Naive B cell (primary cell): Measurements from ENCODE around the gene THRB. TPM values are rescaled to one million over a fixed set of nuclear protein-coding genes. Genes with fewer than 3 reads are reported as not detected.
"Not testable (repeated sequence)": the region's sequence is repeated elsewhere in the genome, so short reads cannot be mapped to it uniquely, and the experiment has no call there.

Experiments
- ATAC-seq, 2 donors: fragments of 150-1000 bp; cut with Tn5 transposase; 2 replicates each; pipeline ENCODE4 v1.10.0; 2021; ENCODE audit warnings: low read depth in 2 of 2, mild to moderate bottlenecking in 2 of 2, moderate library complexity in 2 of 2
- DNase-seq: peaks from one replicate; pipeline ENCODE4 v3.0.0; 2022
- H3K27ac Mint-ChIP-seq, 6 donors: one replicate each; pipeline ENCODE4 v1.8.0; 2020 to 2022; ENCODE audit warnings: mild to moderate bottlenecking in 6 of 6, mixed read lengths in 6 of 6, moderate library complexity in 5 of 6, inconsistent platforms in 2 of 6
- H3K27me3 Mint-ChIP-seq, 3 donors: one replicate each; pipeline ENCODE4 v1.8.0; 2021 to 2022; ENCODE audit warnings: mixed read lengths in 3 of 3, mild to moderate bottlenecking in 1 of 3
- H3K36me3 Mint-ChIP-seq, 2 donors: one replicate each; pipeline ENCODE4 v1.8.0; 2020 to 2022; ENCODE audit warnings: mixed read lengths in 2 of 2, inconsistent platforms in 1 of 2, mild to moderate bottlenecking in 1 of 2
- H3K4me1 Mint-ChIP-seq, 3 donors: one replicate each; pipeline ENCODE4 v1.8.0; 2020 to 2022; ENCODE audit warnings: mixed read lengths in 3 of 3, inconsistent platforms in 1 of 3, mild to moderate bottlenecking in 1 of 3, moderate library complexity in 1 of 3
- H3K4me3 Mint-ChIP-seq, 8 donors: one replicate each; pipeline ENCODE4 v1.8.0; 2020 to 2022; ENCODE audit warnings: mild to moderate bottlenecking in 8 of 8, mixed read lengths in 8 of 8, moderate library complexity in 8 of 8, inconsistent platforms in 2 of 8
- H3K9me3 Mint-ChIP-seq, 7 donors: one replicate each; pipeline ENCODE4 v1.8.0; 2020 to 2022; ENCODE audit warnings: mixed read lengths in 7 of 7, mild to moderate bottlenecking in 5 of 7, inconsistent platforms in 2 of 7, moderate library complexity in 1 of 7
- polyA plus RNA-seq, 6 donors: library from polyadenylated mRNA; unstranded; fragments of 300-500 nt; fragmentation: Illumina TruSeq; gene quantifications; one replicate each; pipeline ENCODE4 v1.2.3, GENCODE V29; 2021; ENCODE audit warnings: low read depth in 6 of 6

THRB gene
- polyA plus RNA-seq, 6 donors from 2014 or later: 0.38 to 5.1 (median 1.8) TPM

DNA sequence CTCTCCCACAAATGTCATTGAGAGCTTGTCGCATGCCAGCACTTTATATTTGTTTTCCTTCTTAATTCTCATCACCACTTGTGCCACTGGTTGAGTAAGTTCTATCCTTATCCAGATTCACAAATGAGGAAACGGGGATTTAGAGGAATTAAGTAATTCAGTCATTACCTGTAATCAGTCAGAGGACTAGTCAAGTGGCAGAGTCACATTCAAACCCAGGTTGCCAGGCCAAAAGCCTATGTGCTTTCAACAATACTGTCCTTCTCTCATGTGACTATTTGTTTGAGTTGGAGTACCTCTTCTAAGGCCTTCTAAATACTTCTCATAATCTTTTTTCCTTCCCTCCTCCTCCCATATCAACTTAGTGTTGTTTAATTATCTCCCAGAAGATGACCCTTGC is 76.9 kb downstream of the THRB start:
- Mint-ChIP-seq H3K4me3 (no peak overlapping the region), H3K27ac (no peak overlapping the region), H3K36me3 (no peaks in the 10 kb centered on the region), H3K4me1 (no peaks in the 10 kb centered on the region), H3K9me3 (peaks cover 0 to 6% (median 2%) of the 10 kb centered on the region in 7 donors), H3K27me3 (no peaks in the 10 kb centered on the region)
- no peak for DNase-seq
- no peak for ATAC-seq

DNA sequence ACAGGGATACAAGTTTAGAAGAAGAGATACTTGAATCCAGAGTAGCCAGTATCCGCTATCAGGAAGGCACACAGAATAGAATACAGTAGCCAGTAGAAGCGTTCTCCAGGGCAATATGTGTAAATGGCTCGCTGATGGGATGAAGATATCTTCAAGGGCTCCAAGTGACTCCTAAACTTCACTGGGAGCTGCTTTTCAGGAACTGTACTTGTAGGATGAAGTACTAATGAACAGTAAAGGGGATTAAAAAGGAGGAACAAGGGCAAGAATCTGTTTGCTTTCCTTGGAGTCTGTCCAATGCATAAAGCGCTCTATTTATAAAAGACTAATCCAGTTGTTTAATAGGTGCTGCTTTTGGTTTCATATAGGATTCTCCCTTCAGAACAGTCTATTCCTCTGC is 78.4 kb downstream of the THRB start:
- H3K27ac Mint-ChIP-seq: no peak overlapping the region
- no peak for DNase-seq
- peaks cover 0 to 6% (median 2%) of the 10 kb centered on the region in 7 donors for H3K9me3 Mint-ChIP-seq
- H3K4me3 Mint-ChIP-seq: no peak overlapping the region
- no peak for ATAC-seq
- no peaks in the 10 kb centered on the region for H3K27me3 Mint-ChIP-seq
- H3K36me3 Mint-ChIP-seq: no peaks in the 10 kb centered on the region
- no peaks in the 10 kb centered on the region for H3K4me1 Mint-ChIP-seq

DNA sequence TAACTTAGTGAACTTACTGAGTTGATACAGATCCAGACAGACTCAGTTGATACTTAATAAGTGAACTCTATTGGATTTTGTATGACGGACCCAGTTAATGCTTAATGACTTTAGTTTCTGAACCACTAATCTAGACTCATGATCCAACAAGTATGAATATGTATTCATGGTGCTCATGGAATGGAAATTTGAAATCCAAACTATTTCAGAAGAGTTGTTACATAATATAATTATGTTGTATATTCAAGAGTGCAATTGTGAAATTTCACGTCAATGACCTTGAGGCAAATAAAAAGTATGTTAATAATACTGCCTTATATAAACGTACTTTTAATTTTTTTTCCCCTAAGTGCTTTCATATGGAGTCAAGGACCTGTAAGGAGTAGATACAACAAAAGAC is 78.8 kb downstream of the THRB start:
- no peaks in the 10 kb centered on the region for H3K27me3 Mint-ChIP-seq
- peaks cover 0 to 4% (median 2%) of the 10 kb centered on the region in 7 donors for H3K9me3 Mint-ChIP-seq
- ATAC-seq (no peak), DNase-seq (no peak)
- H3K4me1 Mint-ChIP-seq: no peaks in the 10 kb centered on the region
- H3K4me3 Mint-ChIP-seq: no peak overlapping the region
- H3K27ac Mint-ChIP-seq: no peak overlapping the region
- no peaks in the 10 kb centered on the region for H3K36me3 Mint-ChIP-seq

DNA sequence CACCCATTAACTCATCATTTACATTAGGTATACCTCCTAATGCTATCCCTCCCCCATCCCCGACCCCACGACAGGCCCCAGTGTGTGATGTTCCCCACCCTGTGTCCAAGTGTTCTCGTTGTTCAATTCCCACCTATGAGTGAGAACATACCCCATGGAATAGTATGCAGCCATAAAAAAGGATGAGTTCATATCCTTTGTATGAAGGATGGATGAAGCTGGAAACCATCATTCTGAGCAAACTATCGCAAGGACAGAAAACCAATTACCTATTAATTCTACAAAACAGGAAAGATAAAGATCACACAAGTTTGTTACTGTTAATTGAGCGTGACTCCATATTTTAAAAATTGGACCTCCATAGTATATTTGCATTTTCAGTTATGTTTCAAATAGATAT is 81.0 kb downstream of the THRB start:
- not testable (repeated sequence) for ATAC-seq, H3K9me3 Mint-ChIP-seq, H3K4me1 Mint-ChIP-seq, DNase-seq, H3K27ac Mint-ChIP-seq, H3K36me3 Mint-ChIP-seq, H3K27me3 Mint-ChIP-seq, H3K4me3 Mint-ChIP-seq

DNA sequence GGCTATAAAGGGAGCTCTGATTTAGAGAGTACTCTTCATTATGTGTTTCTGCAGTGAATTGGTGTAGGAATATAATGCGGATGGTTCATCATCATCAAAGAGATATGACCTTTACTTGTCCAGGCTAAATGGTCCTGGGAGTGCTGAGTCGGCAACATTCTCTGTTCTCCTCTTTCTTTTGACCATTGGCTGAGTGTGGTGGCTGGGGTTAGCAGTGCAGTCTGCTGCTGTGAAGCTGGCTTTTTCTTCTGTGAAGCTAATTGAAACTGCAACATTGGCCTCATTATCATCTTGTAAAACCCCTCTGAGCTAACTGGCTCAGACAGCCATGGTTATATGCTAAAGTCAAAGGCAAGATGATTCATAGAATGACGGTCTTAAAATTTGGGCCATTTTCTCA is 83.8 kb downstream of the THRB start:
- Mint-ChIP-seq H3K27me3 (no peaks in the 10 kb centered on the region), H3K27ac (no peak overlapping the region), H3K4me1 (no peaks in the 10 kb centered on the region), H3K36me3 (no peaks in the 10 kb centered on the region), H3K9me3 (peaks cover 0 to 3% (median 2%) of the 10 kb centered on the region in 7 donors), H3K4me3 (no peak overlapping the region)
- DNase-seq (no peak), ATAC-seq (no peak)

DNA sequence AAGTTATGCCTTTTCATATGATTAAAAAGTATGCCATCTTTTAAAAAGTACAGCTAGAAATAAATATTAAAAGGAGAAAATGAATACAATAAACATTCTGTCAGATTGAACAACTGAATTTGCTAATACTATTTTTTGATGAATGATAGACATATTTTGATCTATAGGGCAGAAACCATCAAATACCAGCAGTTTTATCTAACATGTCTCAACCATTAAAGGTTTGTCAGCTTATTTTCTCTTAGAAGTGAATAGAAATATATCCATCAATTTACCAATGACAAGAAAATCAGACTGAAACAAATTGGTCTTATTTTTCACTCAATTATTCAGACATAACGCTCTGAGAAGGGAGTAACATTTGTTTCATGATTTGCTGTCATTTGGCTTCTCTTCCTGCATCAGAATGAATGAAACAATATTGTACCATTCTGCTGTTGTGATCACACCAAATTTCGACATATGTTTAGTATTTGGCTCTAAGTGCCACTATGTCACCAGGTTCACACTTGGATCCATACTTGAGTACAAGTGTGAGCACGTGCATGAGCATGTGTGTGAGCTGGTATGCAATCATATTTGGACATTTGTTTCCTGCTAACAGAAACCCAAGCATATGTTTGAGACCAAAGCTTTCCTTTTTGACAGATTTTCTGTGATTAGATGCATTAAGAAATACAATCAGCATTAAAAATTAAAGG is 86.5 kb downstream of the THRB start:
- Mint-ChIP-seq H3K4me3 (no peak overlapping the region), H3K27ac (no peak overlapping the region), H3K36me3 (no peaks in the 10 kb centered on the region), H3K27me3 (no peaks in the 10 kb centered on the region), H3K9me3 (peaks cover 0 to 4% (median 0%) of the 10 kb centered on the region in 7 donors), H3K4me1 (no peaks in the 10 kb centered on the region)
- DNase-seq (no peak), ATAC-seq (no peak)

DNA sequence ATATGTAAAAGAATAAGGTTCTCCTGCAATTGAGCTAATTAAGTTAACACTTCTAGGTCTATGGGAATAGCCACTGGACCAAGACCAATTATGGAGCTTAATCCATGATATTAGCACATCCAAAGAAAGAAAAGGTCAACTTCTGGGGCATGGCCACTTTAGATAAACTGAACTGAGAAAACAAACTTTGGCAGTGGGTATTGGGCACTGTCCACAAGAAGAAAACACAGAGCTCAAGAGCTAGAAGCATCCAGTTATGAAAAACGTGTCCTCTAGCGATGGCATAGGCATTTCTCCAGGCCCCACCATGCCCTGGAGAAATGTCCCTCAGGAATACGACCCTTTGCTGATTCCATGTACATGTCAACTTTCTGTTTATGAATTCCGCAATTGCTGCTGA is 87.8 kb downstream of the THRB start:
- H3K9me3 Mint-ChIP-seq: peaks cover 0 to 4% (median 0%) of the 10 kb centered on the region in 7 donors
- H3K27me3 Mint-ChIP-seq: no peaks in the 10 kb centered on the region
- DNase-seq: no peak
- no peak overlapping the region for H3K4me3 Mint-ChIP-seq
- ATAC-seq: no peak
- H3K27ac Mint-ChIP-seq: no peak overlapping the region
- no peaks in the 10 kb centered on the region for H3K36me3 Mint-ChIP-seq
- peaks cover under 1 to 2% (median under 1%) of the 10 kb centered on the region in 3 donors for H3K4me1 Mint-ChIP-seq

DNA sequence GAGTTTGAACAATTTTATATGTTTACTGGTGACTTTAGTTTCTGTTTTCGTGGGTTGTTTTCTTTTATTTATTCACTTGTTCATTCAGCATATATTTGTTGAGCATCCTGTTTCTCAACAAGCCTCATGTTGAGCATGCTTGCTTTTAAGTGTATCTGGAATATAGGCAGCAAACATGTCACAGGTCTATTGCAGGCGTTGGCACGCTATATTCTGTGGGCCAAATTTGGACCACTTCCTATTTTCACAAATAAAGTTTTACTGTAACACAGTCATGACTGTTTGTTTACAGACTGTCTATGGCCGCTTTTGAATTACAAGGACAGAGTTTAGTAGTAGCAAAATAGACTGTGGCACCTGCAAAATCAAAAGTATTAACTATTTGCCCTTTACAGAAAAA is 89.6 kb downstream of the THRB start:
- ATAC-seq (no peak), DNase-seq (no peak)
- Mint-ChIP-seq H3K4me3 (no peak overlapping the region), H3K27ac (no peak overlapping the region), H3K36me3 (no peaks in the 10 kb centered on the region), H3K27me3 (no peaks in the 10 kb centered on the region), H3K9me3 (peaks cover 0 to 4% (median 0%) of the 10 kb centered on the region in 7 donors), H3K4me1 (peaks cover 5 to 6% (median 6%) of the 10 kb centered on the region in 3 donors)

DNA sequence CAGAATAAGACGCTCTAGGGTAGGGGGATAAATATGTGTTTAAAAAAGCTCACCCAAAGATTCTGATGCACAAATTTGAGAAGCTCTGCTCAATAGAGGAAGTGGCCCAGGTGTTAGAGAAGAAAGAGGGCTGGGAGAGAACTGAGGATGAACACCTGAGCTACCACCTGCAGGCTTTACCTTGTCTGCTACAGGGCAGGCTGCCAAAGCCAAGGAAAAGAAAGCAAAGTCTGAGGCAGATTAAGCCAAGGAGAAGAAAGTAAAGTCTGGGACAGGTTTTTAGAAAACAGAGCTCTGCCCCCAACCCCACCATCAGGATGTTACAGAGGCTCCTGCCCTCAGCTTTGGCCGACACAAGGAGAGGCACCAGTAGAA is 92.9 kb downstream of the THRB start:
- H3K9me3 Mint-ChIP-seq: peaks cover 0 to 7% (median 4%) of the 10 kb centered on the region in 7 donors
- peak overlapping the region in 1 of 8 donors; percentile 42 for H3K4me3 Mint-ChIP-seq
- no peaks in the 10 kb centered on the region for H3K36me3 Mint-ChIP-seq
- ATAC-seq (peak in 1 of 2 donors; percentile 21), DNase-seq (no peak)
- peak overlapping the region in 1 of 6 donors; percentile 17 for H3K27ac Mint-ChIP-seq
- peaks cover 5 to 6% (median 6%) of the 10 kb centered on the region in 3 donors for H3K4me1 Mint-ChIP-seq
- H3K27me3 Mint-ChIP-seq: no peaks in the 10 kb centered on the region

DNA sequence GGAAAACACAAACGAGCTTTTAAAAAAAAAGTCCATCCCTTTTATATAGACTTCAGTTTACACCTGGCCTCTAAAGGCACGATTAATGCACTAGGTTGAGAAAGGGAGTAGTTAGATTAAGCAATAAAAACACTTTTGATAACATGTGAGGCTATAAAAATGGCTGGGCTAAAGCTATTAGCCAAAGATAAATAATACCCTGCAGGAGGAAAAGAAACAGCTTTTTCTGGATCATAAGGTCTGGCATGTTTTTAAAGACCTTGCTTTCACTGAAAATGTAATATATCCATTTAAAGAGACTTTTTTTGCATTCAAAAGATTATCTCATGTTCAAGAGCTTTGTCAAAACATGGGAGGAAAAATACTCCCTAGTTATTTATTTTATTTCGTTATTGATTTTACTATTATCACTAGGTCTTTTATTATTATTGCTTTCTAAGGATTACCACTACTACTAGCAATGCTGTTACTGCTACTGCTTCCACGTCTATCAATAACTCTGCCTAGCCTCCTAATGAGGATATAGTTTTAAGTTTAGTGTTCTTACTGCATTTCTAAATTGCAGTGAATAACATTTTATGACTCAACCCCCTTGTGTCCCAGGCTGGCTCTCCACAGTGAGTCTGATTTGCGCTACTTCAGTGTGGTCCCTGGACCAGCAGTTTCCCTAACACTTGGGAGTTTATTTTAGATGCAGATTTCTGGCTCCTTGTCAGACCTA is 93.4 kb downstream of the THRB start:
- Mint-ChIP-seq H3K4me3 (no peak overlapping the region), H3K27ac (no peak overlapping the region), H3K27me3 (no peaks in the 10 kb centered on the region), H3K4me1 (peaks cover 5 to 6% (median 6%) of the 10 kb centered on the region in 3 donors), H3K9me3 (peaks cover 0 to 7% (median 4%) of the 10 kb centered on the region in 7 donors), H3K36me3 (no peaks in the 10 kb centered on the region)
- no peak for DNase-seq
- no peak for ATAC-seq

DNA sequence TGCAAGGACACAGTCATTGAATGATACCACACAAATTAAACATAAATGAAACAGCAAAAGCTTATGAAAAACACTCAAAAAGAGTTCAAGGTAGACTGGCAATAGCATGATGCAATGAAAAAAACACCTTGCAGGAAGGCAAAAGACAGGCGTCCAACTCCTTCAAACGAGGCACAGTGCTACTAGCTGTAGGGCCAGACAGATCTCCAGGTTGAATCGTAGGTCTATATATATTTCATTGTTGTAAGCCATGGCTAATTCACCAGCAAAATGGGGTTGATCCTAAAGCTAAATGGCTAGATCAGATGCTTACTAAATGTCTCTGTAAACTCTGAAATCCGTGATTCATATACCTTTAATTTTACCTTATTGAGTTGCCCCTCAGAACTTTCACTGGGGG is 94.2 kb downstream of the THRB start:
- H3K27ac Mint-ChIP-seq: no peak overlapping the region
- H3K4me3 Mint-ChIP-seq: no peak overlapping the region
- H3K27me3 Mint-ChIP-seq: no peaks in the 10 kb centered on the region
- DNase-seq (no peak), ATAC-seq (no peak)
- H3K9me3 Mint-ChIP-seq: peaks cover 0 to 7% (median 4%) of the 10 kb centered on the region in 7 donors
- no peaks in the 10 kb centered on the region for H3K36me3 Mint-ChIP-seq
- peaks cover 5 to 6% (median 6%) of the 10 kb centered on the region in 3 donors for H3K4me1 Mint-ChIP-seq

DNA sequence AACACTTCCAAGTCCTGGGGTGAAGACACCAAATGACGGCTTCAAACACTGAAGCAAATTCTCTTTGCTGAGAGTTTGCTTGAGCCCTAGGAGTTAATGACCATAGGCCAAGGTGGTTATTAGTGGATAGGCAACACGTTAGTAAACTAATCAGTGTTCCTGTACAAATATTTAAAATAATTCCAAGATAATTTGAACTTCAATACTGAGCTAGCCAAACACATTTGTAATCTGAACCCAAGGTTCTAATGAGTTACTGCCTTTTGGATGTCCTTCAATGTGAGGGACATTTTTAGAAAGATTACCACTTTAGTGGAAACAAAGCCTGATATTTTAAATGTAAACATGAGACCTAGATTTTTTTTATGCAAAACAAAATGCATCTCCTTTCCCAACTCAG is 94.6 kb downstream of the THRB start:
- Mint-ChIP-seq H3K27me3 (no peaks in the 10 kb centered on the region), H3K36me3 (no peaks in the 10 kb centered on the region), H3K27ac (no peak overlapping the region), H3K9me3 (peaks cover 0 to 7% (median 4%) of the 10 kb centered on the region in 7 donors), H3K4me1 (peaks cover 5 to 6% (median 6%) of the 10 kb centered on the region in 3 donors), H3K4me3 (no peak overlapping the region)
- ATAC-seq (no peak), DNase-seq (no peak)

DNA sequence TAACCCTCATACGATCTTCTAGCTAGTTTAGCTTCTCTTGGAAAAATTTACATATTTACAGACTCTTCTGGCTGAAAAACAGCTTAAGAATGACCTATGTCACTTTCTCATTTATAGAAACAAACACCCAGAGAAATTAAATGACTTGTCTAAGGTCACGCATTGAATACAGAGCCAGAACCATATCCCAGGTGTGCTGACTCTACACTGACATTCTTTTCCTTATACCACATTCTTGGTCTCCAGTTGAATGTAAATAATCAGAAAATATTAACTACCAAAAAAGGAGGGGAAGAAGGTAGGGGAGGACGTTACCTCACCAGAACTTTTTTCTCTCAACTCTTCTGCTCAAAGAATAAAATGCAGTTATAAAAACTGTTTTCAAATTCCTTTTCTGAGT is 95.0 kb downstream of the THRB start:
- peaks cover 0 to 7% (median 4%) of the 10 kb centered on the region in 7 donors for H3K9me3 Mint-ChIP-seq
- H3K36me3 Mint-ChIP-seq: no peaks in the 10 kb centered on the region
- H3K27ac Mint-ChIP-seq: no peak overlapping the region
- H3K4me1 Mint-ChIP-seq: peaks cover 5 to 6% (median 6%) of the 10 kb centered on the region in 3 donors
- DNase-seq: no peak
- no peak for ATAC-seq
- no peak overlapping the region for H3K4me3 Mint-ChIP-seq
- no peaks in the 10 kb centered on the region for H3K27me3 Mint-ChIP-seq

DNA sequence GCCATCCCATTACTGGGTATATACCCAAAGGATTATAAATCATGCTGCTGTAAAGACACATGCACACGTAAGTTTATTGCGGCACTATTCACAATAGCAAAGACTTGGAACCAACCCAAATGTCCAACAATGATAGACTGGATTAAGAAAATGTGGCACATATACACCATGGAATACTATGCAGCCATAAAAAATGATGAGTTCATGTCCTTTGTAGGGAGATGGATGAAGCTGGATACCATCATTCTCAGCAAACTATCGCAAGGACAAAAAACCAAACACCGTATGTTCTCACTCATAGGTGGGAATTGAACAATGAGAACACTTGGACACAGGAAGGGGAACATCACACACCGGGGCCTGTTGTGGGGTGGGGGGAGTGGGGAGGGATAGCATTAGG is 95.9 kb downstream of the THRB start:
- H3K36me3 Mint-ChIP-seq, H3K27ac Mint-ChIP-seq, DNase-seq, H3K9me3 Mint-ChIP-seq, H3K4me3 Mint-ChIP-seq, H3K4me1 Mint-ChIP-seq, ATAC-seq, H3K27me3 Mint-ChIP-seq: not testable (repeated sequence)
